ENCODE results near the gene HHAT. TPM values are rescaled to one million over a fixed set of nuclear protein-coding genes. Genes with fewer than 3 reads are reported as not detected.
A peak's percentile ranks its signal among the peaks of the same experiment; 100 is the strongest.

HHAT gene
- total RNA-seq, 1 donor from 2014 or later: 2.9 TPM

GRCh38 chr1:210373878-210374599 lies 45.3 kb downstream of the HHAT start:
- FAIRE-seq (peak; percentile 58), DNase-seq (ENCODE audit: low read depth) (peak; percentile 98)
- H3K36me3 ChIP-seq (ENCODE audit: control insufficient read depth, insufficient read depth, low read length): no peaks in the 10 kb centered on the region
- no peaks in the 10 kb centered on the region for H3K27me3 ChIP-seq (ENCODE audit: control insufficient read depth, insufficient read depth, low read length)
- no peak overlapping the region for H3K4me3 ChIP-seq (ENCODE audit: low read depth, low read length)
- TF ChIP-seq CTCF (IDR thresholded peaks at IDR 0.05; ENCODE audit: insufficient read depth, low read length, severe bottlenecking): peak; percentile 85

GRCh38 chr1:210374600-210374953 lies 45.9 kb downstream of the HHAT start:
- TF ChIP-seq CTCF (IDR thresholded peaks at IDR 0.05; ENCODE audit: insufficient read depth, low read length, severe bottlenecking): no peak
- no peak overlapping the region for H3K4me3 ChIP-seq (ENCODE audit: low read depth, low read length)
- no peaks in the 10 kb centered on the region for H3K27me3 ChIP-seq (ENCODE audit: control insufficient read depth, insufficient read depth, low read length)
- FAIRE-seq (no peak), DNase-seq (ENCODE audit: low read depth) (no peak)
- H3K36me3 ChIP-seq (ENCODE audit: control insufficient read depth, insufficient read depth, low read length): no peaks in the 10 kb centered on the region

GRCh38 chr1:210376836-210377372 lies 48.2 kb downstream of the HHAT start:
- TF ChIP-seq CTCF (IDR thresholded peaks at IDR 0.05; ENCODE audit: insufficient read depth, low read length, severe bottlenecking): no peak
- DNase-seq (ENCODE audit: low read depth): no peak
- no peak overlapping the region for H3K4me3 ChIP-seq (ENCODE audit: low read depth, low read length)
- FAIRE-seq: no peak
- H3K27me3 ChIP-seq (ENCODE audit: control insufficient read depth, insufficient read depth, low read length): no peaks in the 10 kb centered on the region
- no peaks in the 10 kb centered on the region for H3K36me3 ChIP-seq (ENCODE audit: control insufficient read depth, insufficient read depth, low read length)

- Histone ChIP-seq H3K27me3 (ENCODE audit: control insufficient read depth, insufficient read depth, low read length) (no peaks in the 10 kb centered on the region), H3K4me3 (ENCODE audit: low read depth, low read length) (no peak overlapping the region), H3K36me3 (ENCODE audit: control insufficient read depth, insufficient read depth, low read length) (no peaks in the 10 kb centered on the region)
- FAIRE-seq (no peak), DNase-seq (ENCODE audit: low read depth) (no peak)
- TF ChIP-seq CTCF (IDR thresholded peaks at IDR 0.05; ENCODE audit: insufficient read depth, low read length, severe bottlenecking): no peak
Observed at GRCh38 chr1:210377731-210378333, 49.1 kb downstream of the HHAT start.

GRCh38 chr1:210378736-210379135 lies 50.0 kb downstream of the HHAT start:
- no peaks in the 10 kb centered on the region for H3K27me3 ChIP-seq (ENCODE audit: control insufficient read depth, insufficient read depth, low read length)
- no peak for DNase-seq (ENCODE audit: low read depth)
- H3K36me3 ChIP-seq (ENCODE audit: control insufficient read depth, insufficient read depth, low read length): no peaks in the 10 kb centered on the region
- TF ChIP-seq CTCF (IDR thresholded peaks at IDR 0.05; ENCODE audit: insufficient read depth, low read length, severe bottlenecking): no peak
- H3K4me3 ChIP-seq (ENCODE audit: low read depth, low read length): no peak overlapping the region
- no peak for FAIRE-seq

Measured in bronchial epithelial cell (primary cell).